Loucy (cell line): Measurements from ENCODE around the gene SEZ6.

Experiments
- H2AFZ ChIP-seq: fragments of 200-600 bp; sonication (generic); 2 replicates; pipeline ENCODE4 v1.6.0; 2016; ENCODE audit warnings: antibody characterized with exemption, mild to moderate bottlenecking, low read length, moderate library complexity
- H3F3A ChIP-seq: fragments of 200-600 bp; 2 replicates; pipeline ENCODE4 v1.6.0; 2016; ENCODE audit warnings: antibody characterized with exemption, low read depth, mild to moderate bottlenecking
- H3K27me3 ChIP-seq: fragments of 200-600 bp; sonication (generic); 2 replicates; pipeline ENCODE4 v1.6.1; 2014; ENCODE audit warnings: low read length, mild to moderate bottlenecking; ENCODE audit not compliant: insufficient read depth, poor library complexity, severe bottlenecking
- H3K36me3 ChIP-seq: fragments of 200-600 bp; sonication (generic); 2 replicates; pipeline ENCODE4 v1.6.1; 2016; ENCODE audit warnings: low read length; ENCODE audit not compliant: insufficient read depth
- H3K4me1 ChIP-seq: fragments of 200-600 bp; sonication (generic); 2 replicates; pipeline ENCODE4 v1.5.1; 2014; ENCODE audit warnings: low read length, mild to moderate bottlenecking; ENCODE audit not compliant: insufficient read depth, poor library complexity, severe bottlenecking
- H3K4me2 ChIP-seq: fragments of 200-600 bp; sonication (generic); 2 replicates; pipeline ENCODE4 v1.6.0; 2014; ENCODE audit warnings: antibody characterized with exemption, low read length, low read depth, mild to moderate bottlenecking; ENCODE audit not compliant: poor library complexity, severe bottlenecking
- H3K4me3 ChIP-seq: fragments of 200-600 bp; sonication (generic); 2 replicates; pipeline ENCODE4 v1.5.1; 2014; ENCODE audit warnings: low read length, mild to moderate bottlenecking, mixed read lengths; ENCODE audit not compliant: poor library complexity, severe bottlenecking
- H3K79me2 ChIP-seq: fragments of 200-600 bp; sonication (generic); 2 replicates; pipeline ENCODE4 v1.6.1; 2014; ENCODE audit warnings: low read length; ENCODE audit not compliant: insufficient read depth
- H3K9ac ChIP-seq: fragments of 200-600 bp; sonication (generic); 2 replicates; pipeline ENCODE4 v1.6.0; 2014; ENCODE audit warnings: mild to moderate bottlenecking, low read depth, low read length, moderate library complexity; ENCODE audit not compliant: poor library complexity, severe bottlenecking
- H3K9me2 ChIP-seq: fragments of 200-600 bp; sonication (generic); replicated peaks from 2 replicates; pipeline ENCODE4 v1.6.1; 2016; ENCODE audit warnings: low read depth, low read length, mixed read lengths
- H3K9me3 ChIP-seq: fragments of 200-600 bp; sonication (generic); 2 replicates; pipeline ENCODE4 v1.6.1; 2014; ENCODE audit warnings: mild to moderate bottlenecking, antibody characterized with exemption, low read length, low read depth; ENCODE audit not compliant: insufficient read depth
- H4K20me1 ChIP-seq: fragments of 200-600 bp; sonication (generic); 2 replicates; pipeline ENCODE4 v1.6.0; 2014; ENCODE audit warnings: antibody characterized with exemption, low read length, mild to moderate bottlenecking; ENCODE audit not compliant: insufficient read depth, poor library complexity, severe bottlenecking
- EZH2phosphoT487 ChIP-seq: fragments of 200-600 bp; IDR thresholded peaks from 2 replicates; pipeline ENCODE4 v1.6.1; 2018; ENCODE audit warnings: antibody characterized with exemption, mild to moderate bottlenecking, moderate library complexity, borderline replicate concordance
- TF ChIP-seq, protein P1 (sequence below): fragments of 200-600 bp; sonication (generic); conservative IDR thresholded peaks from 2 replicates; pipeline ENCODE4 v1.5.1; 2014; ENCODE audit warnings: mild to moderate bottlenecking, antibody characterized with exemption, low read length

The SEZ6 gene

DNA sequence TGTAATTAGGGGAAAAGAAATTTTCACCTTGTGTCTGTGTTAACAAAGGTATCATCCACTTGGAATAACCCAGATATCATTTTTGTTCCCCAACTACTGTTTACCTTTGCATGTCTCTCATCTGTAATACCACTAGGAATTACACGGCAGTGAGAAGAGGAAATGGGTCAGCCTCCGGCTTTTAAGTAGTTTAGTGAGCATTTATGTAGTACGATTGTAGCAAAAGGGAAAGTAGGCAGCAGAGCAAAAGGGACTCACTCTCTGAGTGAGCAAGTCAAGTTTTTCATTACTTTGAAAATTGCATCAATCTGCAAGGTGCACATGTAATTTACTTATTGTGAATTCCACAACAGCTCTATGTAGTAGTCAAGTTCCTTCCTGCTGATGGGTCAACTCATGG, 65.7 kb downstream of the SEZ6 start:
- H2AFZ ChIP-seq, result no peak overlapping the region
- H3K36me3 ChIP-seq, result peaks cover 58% of the 10 kb centered on the region; the same call in 1 of the 2 replicates
- H3K9me2 ChIP-seq, result no peaks in the 10 kb centered on the region
- H3K9me3 ChIP-seq, result no peaks in the 10 kb centered on the region
- H3K9ac ChIP-seq, result no peak overlapping the region
- H3K4me3 ChIP-seq, result no peak overlapping the region
- H3K4me2 ChIP-seq, result no peak overlapping the region
- H3F3A ChIP-seq, result no peaks in the 10 kb centered on the region
- H3K79me2 ChIP-seq, result peaks cover 99% of the 10 kb centered on the region
- H4K20me1 ChIP-seq, result peaks cover 88% of the 10 kb centered on the region
- H3K4me1 ChIP-seq, result peaks cover 21% of the 10 kb centered on the region
- H3K27me3 ChIP-seq, result no peaks in the 10 kb centered on the region
- TF ChIP-seq, protein P1, sequence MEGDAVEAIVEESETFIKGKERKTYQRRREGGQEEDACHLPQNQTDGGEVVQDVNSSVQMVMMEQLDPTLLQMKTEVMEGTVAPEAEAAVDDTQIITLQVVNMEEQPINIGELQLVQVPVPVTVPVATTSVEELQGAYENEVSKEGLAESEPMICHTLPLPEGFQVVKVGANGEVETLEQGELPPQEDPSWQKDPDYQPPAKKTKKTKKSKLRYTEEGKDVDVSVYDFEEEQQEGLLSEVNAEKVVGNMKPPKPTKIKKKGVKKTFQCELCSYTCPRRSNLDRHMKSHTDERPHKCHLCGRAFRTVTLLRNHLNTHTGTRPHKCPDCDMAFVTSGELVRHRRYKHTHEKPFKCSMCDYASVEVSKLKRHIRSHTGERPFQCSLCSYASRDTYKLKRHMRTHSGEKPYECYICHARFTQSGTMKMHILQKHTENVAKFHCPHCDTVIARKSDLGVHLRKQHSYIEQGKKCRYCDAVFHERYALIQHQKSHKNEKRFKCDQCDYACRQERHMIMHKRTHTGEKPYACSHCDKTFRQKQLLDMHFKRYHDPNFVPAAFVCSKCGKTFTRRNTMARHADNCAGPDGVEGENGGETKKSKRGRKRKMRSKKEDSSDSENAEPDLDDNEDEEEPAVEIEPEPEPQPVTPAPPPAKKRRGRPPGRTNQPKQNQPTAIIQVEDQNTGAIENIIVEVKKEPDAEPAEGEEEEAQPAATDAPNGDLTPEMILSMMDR, result no peak
- no peak for TF ChIP-seq EZH2phosphoT487

GRCh38 chr17:28938552-28938951, 67.3 kb downstream of the SEZ6 start:
- Histone ChIP-seq H3K4me3 (no peak overlapping the region), H3F3A (no peaks in the 10 kb centered on the region), H3K4me2 (no peak overlapping the region), H3K4me1 (peaks cover 20% of the 10 kb centered on the region), H4K20me1 (peaks cover 87% of the 10 kb centered on the region), H3K9me3 (no peaks in the 10 kb centered on the region), H3K36me3 (peaks cover 51% of the 10 kb centered on the region; the same call in 1 of the 2 replicates), H3K79me2 (peaks cover 97% of the 10 kb centered on the region), H2AFZ (no peak overlapping the region), H3K9ac (no peak overlapping the region), H3K27me3 (no peaks in the 10 kb centered on the region), H3K9me2 (no peaks in the 10 kb centered on the region)
- TF ChIP-seq EZH2phosphoT487, result no peak
- TF ChIP-seq, protein P1, result no peak

DNA sequence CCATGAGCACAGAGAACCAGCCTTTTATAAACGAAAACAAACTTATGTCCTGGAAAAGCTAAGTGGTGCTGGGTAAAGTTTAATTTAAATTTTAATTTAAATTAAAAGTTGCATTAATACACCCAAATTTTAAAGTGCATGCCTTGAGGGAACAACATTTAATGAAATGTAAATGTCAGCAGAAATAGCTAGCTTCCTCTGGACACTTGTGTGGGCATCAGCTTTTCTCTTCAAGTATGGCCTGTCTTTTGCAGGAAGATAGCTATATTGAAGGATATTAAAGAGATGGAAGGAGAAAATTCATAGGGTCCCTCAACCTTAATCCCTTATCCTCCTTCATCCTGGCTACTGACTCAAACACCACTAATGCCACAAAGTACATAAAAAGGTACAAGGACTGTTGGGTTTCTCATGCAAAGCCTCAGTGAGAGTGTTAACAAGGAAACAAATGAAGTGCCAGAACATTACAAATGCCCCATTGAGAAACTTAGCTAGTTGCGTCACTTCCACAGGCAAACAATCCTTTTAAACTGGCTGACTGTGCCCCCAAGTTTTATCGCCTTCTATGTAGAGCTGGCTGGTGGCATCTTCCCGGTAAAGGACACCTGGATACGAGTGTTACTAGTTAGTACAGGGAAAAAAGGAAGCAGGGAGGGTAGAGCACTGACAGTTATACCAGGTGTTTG, 68.6 kb downstream of the SEZ6 start:
- peaks cover 52% of the 10 kb centered on the region; the same call in 1 of the 2 replicates for H3K36me3 ChIP-seq
- no peak overlapping the region for H3K4me2 ChIP-seq

More for the DNA sequence above, 68.6 kb downstream of the SEZ6 start:
- Histone ChIP-seq H3K9me2 (no peaks in the 10 kb centered on the region), H3F3A (no peaks in the 10 kb centered on the region), H3K9me3 (no peaks in the 10 kb centered on the region), H4K20me1 (peaks cover 88% of the 10 kb centered on the region), H3K9ac (no peak overlapping the region), H3K27me3 (no peaks in the 10 kb centered on the region), H2AFZ (no peak overlapping the region), H3K4me3 (no peak overlapping the region), H3K79me2 (peaks cover 98% of the 10 kb centered on the region), H3K4me1 (peaks cover 20% of the 10 kb centered on the region)
- TF ChIP-seq, protein P1, result no peak
- TF ChIP-seq EZH2phosphoT487, result no peak
